HepG2 (cell line): ENCODE results near the gene BARX2.

ENCODE experiments used
- HOXA7 ChIP-seq: sonication (generic); formaldehyde crosslinking; IDR thresholded peaks from 2 replicates; pipeline ENCODE4 v1.8.1; 2022; ENCODE audit warnings: mild to moderate bottlenecking, missing genetic modification reagents, moderate library complexity
- POLR2A ChIP-seq, 2 experiments: IDR thresholded peaks; 2 replicates each; pipeline ENCODE4 v1.6.1; 2011; ENCODE audit warnings: low read depth in 2 of 2, low read length in 2 of 2, mild to moderate bottlenecking in 1 of 2, moderate library complexity in 1 of 2; ENCODE audit not compliant: insufficient read depth in 1 of 2
- ZBTB21 ChIP-seq: sonication (generic); formaldehyde crosslinking; IDR thresholded peaks from 2 replicates; pipeline ENCODE4 v1.4.0; 2020; ENCODE audit warnings: missing genetic modification reagents
- ZFP36L1 ChIP-seq: sonication (generic); formaldehyde crosslinking; IDR thresholded peaks from 2 replicates; pipeline ENCODE4 v1.8.0; 2022; ENCODE audit warnings: mild to moderate bottlenecking, missing genetic modification reagents, moderate library complexity
- TF ChIP-seq, protein P1 (sequence below): sonication (generic); formaldehyde crosslinking; conservative IDR thresholded peaks from 2 replicates; pipeline ENCODE4 v1.4.0; 2020; ENCODE audit warnings: missing genetic modification reagents
- TF ChIP-seq, protein P2 (sequence below): sonication (generic); formaldehyde crosslinking; IDR thresholded peaks from 2 replicates; pipeline ENCODE4 v1.4.0; 2020; ENCODE audit warnings: low read depth, missing genetic modification reagents
- TF ChIP-seq, protein P3 (sequence below): IDR thresholded peaks from 2 replicates; pipeline ENCODE4 v1.6.1; 2012; ENCODE audit warnings: inconsistent platforms
- TF ChIP-seq, protein P4 (sequence below): sonication (generic); formaldehyde crosslinking; IDR thresholded peaks from 2 replicates; pipeline ENCODE4 v1.5.0; 2020; ENCODE audit warnings: mild to moderate bottlenecking, missing genetic modification reagents, moderate library complexity

GRCh38 chr11:129391360-129391759, 15.7 kb downstream of the BARX2 start:
- TF ChIP-seq, protein P1, sequence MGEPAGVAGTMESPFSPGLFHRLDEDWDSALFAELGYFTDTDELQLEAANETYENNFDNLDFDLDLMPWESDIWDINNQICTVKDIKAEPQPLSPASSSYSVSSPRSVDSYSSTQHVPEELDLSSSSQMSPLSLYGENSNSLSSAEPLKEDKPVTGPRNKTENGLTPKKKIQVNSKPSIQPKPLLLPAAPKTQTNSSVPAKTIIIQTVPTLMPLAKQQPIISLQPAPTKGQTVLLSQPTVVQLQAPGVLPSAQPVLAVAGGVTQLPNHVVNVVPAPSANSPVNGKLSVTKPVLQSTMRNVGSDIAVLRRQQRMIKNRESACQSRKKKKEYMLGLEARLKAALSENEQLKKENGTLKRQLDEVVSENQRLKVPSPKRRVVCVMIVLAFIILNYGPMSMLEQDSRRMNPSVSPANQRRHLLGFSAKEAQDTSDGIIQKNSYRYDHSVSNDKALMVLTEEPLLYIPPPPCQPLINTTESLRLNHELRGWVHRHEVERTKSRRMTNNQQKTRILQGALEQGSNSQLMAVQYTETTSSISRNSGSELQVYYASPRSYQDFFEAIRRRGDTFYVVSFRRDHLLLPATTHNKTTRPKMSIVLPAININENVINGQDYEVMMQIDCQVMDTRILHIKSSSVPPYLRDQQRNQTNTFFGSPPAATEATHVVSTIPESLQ (CRISPR knock-in tag) = no peak
- TF ChIP-seq, protein P2, sequence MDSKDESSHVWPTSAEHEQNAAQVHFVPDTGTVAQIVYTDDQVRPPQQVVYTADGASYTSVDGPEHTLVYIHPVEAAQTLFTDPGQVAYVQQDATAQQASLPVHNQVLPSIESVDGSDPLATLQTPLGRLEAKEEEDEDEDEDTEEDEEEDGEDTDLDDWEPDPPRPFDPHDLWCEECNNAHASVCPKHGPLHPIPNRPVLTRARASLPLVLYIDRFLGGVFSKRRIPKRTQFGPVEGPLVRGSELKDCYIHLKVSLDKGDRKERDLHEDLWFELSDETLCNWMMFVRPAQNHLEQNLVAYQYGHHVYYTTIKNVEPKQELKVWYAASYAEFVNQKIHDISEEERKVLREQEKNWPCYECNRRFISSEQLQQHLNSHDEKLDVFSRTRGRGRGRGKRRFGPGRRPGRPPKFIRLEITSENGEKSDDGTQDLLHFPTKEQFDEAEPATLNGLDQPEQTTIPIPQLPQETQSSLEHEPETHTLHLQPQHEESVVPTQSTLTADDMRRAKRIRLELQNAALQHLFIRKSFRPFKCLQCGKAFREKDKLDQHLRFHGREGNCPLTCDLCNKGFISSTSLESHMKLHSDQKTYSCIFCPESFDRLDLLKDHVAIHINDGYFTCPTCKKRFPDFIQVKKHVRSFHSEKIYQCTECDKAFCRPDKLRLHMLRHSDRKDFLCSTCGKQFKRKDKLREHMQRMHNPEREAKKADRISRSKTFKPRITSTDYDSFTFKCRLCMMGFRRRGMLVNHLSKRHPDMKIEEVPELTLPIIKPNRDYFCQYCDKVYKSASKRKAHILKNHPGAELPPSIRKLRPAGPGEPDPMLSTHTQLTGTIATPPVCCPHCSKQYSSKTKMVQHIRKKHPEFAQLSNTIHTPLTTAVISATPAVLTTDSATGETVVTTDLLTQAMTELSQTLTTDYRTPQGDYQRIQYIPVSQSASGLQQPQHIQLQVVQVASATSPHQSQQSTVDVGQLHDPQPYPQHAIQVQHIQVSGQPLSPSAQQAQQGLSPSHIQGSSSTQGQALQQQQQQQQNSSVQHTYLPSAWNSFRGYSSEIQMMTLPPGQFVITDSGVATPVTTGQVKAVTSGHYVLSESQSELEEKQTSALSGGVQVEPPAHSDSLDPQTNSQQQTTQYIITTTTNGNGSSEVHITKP = no peak
- TF ChIP-seq ZBTB21 (CRISPR knock-in tag) = peak; percentile 22; the same call in 1 of the 2 replicates
- TF ChIP-seq, protein P3, sequence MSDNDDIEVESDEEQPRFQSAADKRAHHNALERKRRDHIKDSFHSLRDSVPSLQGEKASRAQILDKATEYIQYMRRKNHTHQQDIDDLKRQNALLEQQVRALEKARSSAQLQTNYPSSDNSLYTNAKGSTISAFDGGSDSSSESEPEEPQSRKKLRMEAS = no peak
- TF ChIP-seq, protein P4, sequence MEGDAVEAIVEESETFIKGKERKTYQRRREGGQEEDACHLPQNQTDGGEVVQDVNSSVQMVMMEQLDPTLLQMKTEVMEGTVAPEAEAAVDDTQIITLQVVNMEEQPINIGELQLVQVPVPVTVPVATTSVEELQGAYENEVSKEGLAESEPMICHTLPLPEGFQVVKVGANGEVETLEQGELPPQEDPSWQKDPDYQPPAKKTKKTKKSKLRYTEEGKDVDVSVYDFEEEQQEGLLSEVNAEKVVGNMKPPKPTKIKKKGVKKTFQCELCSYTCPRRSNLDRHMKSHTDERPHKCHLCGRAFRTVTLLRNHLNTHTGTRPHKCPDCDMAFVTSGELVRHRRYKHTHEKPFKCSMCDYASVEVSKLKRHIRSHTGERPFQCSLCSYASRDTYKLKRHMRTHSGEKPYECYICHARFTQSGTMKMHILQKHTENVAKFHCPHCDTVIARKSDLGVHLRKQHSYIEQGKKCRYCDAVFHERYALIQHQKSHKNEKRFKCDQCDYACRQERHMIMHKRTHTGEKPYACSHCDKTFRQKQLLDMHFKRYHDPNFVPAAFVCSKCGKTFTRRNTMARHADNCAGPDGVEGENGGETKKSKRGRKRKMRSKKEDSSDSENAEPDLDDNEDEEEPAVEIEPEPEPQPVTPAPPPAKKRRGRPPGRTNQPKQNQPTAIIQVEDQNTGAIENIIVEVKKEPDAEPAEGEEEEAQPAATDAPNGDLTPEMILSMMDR (CRISPR knock-in tag) = no peak
- no peak for TF ChIP-seq HOXA7 (CRISPR knock-in tag)
- TF ChIP-seq ZFP36L1 (CRISPR knock-in tag) = no peak
- TF ChIP-seq POLR2A (IDR thresholded peaks at IDR 0.05; ENCODE audit: insufficient read depth in 1 of 2, low read depth in 2 of 2, low read length in 2 of 2) = no peak
